HS-27A (cell line): ENCODE data around the gene ANKS1B.
A peak's percentile ranks its signal among the peaks of the same experiment; 100 is the strongest.
"Not testable (repeated sequence)": the region's sequence is repeated elsewhere in the genome, so short reads cannot be mapped to it uniquely, and the experiment has no call there.

Experiments used
- DNase-seq: peaks from one replicate; pipeline ENCODE4 v3.0.0-alpha.2; 2012; ENCODE audit warnings: low read depth, missing footprints

The ANKS1B gene

DNA sequence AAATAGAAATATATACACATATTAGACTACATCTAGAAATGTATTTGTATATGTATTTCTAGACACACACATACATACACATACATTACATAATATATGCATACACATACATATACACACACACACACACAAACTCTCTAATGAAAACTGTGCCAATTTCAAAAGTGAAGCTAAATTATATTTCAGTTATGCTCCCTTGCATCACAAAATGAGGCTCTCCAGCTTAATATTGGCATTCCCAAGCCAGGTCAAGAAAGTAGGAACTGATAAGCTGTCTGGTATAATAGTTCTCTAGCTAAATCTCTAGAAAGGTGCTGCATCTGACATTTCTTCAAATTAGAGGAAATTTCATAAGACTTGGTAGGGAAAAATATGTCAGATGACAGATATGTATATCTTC lies 280.3 kb downstream of the ANKS1B start:
- no peak for DNase-seq

DNA sequence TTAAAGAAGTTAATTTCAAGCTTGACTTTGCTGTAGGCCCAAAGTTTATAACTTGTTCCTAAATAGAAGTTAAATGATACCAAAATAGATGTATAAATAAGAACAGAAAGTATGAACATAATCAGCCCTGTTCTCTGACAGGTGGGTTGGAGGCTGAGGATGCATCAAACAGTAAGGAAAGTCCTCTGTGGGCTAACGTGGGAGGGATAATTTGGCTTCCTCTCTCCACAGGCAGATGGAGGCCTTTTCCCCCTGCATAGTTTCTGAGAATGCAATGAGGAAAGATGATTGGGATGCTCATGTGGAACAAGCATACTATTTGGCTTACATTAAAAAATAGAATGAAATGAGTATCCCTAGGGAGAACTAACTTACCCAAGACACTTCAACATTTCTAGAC lies 280.7 kb downstream of the ANKS1B start:
- DNase-seq: no peak

DNA sequence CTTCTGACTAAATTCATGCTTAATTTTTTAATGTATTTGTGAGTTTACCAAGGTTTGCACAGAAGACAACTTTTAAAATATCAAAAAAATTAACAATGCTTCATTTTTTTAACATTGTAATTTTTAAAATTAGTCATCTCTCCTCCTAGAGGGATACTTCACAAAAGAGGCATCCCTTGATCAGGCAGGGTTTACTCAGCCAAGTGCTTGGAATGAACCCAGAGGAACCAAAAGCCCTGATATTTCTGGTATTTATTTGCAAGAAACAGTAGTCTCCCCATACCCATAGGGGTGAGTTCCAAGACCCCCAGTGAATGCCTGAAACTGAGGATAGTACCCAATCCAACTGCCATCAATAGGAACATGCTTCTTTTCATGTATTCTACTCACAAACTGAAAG lies 284.7 kb downstream of the ANKS1B start:
- no peak for DNase-seq

DNA sequence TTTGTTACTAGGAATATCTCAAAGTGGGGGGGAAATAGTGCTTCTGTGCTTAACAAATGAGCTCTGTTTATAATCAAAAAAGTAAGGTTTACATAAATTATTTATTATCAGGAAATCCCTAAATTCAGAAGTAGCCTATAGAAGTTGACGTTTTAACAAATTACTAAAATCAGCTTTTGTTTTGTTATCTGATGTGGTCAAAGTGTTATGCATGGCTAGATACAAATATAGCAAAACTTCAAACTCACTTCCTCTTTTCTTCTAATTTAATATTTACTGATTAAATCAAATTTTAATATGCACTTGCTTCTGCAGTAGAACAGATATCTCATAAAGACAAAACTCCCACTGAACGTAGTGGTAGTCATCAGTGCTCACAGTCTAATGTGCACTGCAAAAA lies 289.7 kb downstream of the ANKS1B start:
- DNase-seq: no peak

DNA sequence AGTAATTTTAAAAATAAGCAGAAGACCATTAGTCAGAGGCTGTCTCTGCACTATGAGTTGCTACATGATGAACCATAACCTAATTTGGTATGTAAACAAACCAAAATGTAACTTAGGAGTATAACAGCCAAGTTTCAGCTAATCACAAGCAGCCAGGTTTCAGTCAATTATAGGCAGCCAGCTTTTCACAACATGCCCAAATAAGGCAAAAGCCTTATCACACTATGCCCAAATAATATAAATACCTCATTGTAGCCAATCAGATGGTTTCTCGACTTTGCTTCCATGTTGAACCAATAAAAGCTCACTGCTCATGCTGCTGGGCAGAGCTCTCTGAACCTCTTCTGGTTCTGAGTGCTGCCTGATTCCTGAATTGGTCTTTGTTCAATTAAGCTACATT lies 298.6 kb downstream of the ANKS1B start:
- no peak for DNase-seq

DNA sequence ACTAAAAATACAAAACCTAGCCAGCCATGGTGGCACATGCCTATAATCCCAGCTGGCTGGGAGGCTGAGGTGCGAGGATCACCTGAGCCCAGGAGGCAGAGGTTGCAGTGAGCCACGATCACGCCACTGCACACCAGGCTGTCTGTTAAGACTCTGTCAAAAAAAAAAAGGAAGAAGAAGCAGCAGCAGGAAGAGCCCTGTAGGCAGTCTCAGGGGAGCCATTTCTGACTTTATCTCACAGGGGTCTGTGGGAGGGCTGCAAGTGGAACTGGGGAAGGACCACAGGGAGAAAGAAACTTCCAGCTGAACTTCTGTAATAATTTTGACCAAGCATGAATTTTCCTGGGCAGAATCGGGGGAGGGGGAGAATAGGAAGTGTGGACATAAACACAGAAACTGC lies 304.5 kb downstream of the ANKS1B start:
- DNase-seq: no peak

DNA sequence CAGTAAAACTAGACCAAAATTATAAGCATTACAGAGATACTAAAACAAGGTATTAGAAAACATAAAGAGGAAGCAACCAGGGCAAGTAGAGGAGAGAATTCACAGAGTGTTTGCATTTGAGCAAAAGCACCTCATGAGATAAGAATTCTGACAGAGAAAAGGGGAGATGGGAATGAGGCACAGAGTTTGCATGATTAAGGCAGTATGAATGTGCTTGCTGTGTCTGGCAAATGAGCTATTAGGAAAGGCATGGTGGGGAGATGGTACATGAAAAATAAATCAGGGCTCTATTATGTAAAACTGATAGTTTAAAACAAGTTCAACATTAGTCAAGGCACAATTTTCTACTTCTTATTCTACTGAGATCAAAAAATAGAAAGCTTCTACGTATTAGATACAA lies 314.1 kb downstream of the ANKS1B start:
- peak; percentile 3 for DNase-seq

DNA sequence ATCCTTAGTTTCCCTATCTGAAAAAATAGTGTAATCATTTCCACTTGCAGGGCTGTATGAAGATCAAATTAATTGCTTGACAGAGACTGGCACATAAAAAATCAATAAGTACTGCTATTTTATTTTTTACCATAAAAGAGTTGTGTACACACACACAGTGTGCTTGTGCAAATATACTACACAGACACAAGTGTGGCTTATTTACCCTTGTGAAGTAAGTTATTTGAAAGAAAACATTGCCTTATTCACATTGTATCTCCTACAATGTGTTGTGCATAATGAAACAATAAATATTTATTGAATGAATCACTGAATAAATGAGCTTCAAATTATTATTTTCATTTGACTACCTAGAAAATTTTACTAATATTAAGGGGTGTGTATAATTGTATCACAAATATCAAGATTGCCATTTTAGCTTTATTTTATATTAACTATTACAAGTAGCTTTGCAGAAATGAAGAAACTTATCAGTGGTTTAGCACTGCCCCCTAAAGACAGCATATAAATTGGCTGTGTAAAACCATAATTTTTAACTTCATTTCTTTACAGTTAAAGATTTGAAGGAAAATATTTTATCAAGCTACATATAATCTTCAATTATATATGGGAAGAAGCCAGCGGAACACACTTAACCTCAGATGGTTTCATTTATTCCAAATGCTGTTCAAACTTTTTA lies 325.9 kb downstream of the ANKS1B start:
- no peak for DNase-seq

DNA sequence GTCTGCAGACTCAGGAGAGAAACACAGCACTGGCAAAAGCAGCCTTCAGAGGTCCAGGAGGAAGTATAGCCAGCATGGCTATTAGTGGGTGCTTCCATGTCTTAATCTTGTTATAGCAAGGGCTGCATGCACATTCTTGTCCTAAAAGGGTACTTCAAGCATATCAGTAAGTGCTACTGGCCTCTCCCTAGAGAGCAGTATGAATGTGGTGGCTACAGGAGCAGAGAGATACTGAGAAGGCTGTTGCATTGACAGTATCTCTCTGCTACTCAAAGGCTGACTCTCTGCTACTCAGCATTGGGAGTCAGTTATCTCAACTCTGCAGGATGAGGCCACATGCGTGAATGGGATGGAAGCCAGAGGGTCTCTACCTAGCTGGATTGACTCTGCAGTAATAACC lies 335.2 kb downstream of the ANKS1B start:
- no peak for DNase-seq

DNA sequence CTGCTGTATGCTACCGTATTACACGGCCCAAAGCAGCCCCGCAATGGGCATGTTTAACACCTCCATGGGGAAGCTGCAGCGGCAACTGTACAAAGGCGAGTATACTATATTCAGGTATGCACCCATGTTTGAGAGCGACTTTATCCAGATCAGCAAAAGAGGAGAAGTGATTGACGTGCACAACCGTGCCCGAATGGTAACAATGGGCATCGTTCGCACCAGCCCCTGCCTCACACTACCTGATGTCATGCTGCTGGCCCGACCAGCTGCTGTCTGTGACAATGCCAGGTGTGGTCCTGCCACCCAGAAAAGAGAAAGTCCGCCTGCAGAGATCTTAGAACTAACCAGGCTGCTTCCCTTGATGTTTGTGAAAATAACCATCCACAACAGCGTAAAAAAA lies 336.6 kb downstream of the ANKS1B start:
- no peak for DNase-seq

DNA sequence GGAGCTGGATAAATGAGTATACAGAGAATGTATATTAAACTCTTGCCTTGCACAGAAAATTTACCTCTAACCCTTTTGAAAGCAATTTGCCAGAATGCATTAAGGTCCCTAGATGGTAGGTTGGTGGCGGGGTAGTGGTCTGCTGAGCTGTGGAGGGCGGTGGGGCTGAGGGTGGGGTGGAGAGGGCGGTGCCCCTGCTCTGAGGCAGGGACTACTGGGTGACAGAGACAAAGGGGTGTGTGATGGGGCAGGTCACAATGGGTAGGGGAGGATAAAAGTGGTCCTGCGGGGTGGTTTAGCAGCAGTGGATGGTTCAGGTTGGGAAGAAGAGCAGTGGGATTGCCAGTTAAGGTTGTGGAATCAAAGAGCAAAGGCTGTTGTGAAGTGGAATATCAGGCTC lies 337.3 kb downstream of the ANKS1B start, which contains the start of gene GARIN6:
Gene GARIN6, plus strand, starts transcription at position 301 of the 400 bp plus-strand sequence. CDS start 422 bp downstream, outside the sequence.
- no peak for DNase-seq

DNA sequence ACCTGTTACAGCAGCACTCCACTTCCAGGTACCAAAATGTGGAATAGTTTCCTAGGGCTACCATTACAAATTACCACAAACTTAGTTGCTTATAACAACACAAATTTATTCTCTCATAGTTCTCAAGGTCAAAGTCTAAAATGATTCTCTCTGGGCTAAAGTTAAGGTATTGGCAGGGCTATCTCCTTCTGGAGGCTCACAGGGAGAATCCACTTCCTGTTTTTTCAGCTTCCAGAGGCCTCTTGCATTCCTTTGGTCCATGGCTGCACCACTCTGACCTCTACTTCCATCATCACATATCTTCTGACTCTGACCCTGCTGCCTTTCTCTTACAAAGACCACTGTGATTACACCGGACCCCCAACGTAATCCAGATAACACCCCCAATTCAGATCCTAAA lies 340.1 kb downstream of the ANKS1B start:
- no peak for DNase-seq

DNA sequence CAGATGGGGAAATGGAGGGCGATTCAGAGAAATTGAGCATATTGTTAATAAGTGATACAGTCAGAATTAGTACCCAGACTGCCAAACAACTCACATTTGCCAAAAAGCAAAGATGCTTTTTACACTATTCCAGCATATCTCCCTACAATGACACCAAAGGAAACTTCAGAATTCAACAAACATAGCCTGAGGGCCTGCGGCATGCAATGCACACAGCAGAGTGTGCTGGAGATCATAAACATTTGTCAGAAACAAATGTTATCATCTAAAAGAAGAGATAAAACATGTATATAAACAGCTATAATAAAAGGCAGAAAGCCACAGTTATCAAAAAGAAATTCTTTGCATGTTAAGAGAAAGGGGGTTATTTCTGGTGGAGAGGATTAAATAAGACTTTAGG lies 357.3 kb downstream of the ANKS1B start:
- no peak for DNase-seq

DNA sequence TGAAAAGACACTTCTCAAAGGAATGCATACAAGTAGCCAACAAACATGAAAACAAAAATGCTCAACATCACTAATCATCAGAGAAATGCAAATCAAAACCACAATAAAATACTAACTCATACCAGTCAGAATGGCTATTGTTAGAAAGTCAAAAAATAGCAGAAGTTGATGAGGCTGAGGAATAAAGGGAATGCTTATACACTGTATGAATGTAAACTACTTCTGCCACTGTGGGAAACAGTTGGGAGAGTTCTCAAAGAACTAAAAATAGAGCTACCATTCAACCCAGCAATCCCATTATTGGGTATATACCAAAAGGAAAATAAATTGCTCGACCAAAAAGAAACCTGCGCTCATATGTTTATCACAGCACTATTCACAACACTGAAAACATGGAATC lies 360.1 kb downstream of the ANKS1B start:
- not testable (repeated sequence) for DNase-seq

DNA sequence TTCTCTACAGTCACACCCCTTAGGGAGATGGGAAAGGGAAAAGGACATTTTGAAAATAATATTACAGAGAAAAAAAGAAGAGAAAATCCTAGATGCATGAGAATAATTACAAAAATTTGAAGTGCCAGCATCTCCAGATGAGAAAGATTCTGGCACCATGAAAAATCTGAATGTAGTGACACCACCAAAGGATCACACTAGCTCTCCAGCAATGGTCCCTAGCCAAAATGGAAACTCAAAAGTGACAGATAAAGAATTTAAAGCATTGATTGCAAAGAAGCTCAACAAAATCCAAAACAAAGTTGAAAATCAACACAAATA lies 364.6 kb downstream of the ANKS1B start:
- no peak for DNase-seq

DNA sequence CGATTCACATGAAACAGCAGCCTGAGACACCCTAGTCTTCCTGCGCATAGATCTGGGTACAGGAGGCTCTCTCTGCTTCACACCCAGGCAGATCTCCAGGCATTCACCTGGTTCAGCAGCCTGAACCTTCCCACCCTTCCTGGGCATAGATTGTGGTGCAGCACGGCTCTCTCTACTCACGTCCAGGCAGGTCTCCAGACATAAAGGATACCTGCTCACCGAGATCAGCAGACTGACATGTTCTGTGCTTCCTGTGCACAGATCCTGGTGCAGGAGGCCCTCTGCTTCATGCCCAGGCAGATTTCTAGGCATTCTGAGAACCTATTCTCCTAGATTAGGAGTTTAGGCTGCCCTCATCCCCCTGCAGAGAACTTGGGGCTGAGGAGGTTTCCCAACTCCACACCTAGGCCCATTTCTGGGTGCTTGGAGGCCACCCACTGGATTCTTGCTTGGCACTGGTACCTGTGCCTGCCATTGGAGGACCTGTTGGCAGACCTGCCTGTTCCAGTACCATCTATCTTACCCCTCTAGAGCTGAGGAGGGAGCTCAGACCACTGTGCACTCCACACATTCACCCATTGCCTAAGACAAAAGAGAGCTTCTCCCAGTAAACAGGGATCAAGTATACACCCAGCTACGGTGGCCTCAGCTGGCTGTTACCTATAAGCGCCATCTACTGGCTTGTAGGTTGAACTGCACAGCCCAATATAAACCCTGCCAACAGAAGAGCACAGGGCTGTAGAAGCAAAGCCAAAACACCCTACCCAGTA lies 365.2 kb downstream of the ANKS1B start:
- no peak for DNase-seq

DNA sequence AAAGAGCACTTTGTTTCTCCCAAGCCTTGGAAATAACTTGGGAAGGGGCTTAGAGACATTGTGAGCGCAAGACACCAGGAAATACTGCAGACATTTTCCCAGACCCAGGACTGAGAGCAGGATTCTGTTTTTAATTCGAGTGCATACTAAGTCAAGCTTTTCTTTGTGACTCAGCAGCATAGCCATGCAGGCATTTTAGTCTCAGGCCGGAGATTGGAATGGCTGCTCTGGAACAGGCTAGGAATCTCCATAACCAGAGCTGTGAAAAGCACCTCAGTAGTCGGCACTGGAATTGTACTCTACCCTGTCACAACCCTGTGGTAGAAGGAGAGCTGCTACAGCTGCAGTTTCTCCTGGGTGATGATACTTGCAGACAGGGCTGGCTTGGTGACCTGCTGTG lies 366.1 kb downstream of the ANKS1B start:
- no peak for DNase-seq

DNA sequence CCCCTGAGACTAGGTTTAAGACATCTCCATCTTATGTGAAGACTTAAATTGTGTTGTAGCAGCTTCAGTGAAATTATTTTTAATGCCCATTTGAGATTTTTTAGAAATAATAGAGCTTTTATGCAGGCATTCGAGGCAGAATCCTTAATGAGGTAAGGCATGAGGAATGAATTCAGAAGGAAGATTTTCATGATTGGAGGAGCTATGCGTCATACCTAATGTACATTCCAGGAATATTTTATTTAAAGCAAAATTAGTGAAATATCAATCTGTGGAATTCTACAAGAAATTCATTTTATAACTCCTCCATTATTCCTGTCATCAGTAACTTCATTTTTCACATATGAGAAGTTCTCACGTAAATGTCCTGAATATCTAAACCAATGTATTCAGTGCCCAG lies 373.1 kb downstream of the ANKS1B start:
- no peak for DNase-seq

DNA sequence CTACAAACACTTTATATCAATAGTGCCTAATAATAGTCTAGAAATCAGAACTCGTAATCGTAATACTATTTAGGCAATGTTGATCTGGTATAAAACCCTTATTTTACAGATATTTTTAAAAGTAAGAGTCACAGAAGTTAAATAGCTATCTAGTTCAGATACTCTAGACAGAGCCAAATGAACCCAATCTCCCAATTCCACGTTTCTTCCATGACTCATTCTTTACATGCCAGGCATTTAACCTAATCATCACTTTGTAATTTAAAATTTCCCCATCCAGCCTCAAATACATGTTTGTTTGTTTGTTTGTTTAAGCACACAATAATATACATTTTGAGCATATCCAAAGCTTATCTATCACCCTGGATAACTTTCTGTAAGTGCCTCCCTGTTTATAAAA lies 373.6 kb downstream of the ANKS1B start:
- no peak for DNase-seq

DNA sequence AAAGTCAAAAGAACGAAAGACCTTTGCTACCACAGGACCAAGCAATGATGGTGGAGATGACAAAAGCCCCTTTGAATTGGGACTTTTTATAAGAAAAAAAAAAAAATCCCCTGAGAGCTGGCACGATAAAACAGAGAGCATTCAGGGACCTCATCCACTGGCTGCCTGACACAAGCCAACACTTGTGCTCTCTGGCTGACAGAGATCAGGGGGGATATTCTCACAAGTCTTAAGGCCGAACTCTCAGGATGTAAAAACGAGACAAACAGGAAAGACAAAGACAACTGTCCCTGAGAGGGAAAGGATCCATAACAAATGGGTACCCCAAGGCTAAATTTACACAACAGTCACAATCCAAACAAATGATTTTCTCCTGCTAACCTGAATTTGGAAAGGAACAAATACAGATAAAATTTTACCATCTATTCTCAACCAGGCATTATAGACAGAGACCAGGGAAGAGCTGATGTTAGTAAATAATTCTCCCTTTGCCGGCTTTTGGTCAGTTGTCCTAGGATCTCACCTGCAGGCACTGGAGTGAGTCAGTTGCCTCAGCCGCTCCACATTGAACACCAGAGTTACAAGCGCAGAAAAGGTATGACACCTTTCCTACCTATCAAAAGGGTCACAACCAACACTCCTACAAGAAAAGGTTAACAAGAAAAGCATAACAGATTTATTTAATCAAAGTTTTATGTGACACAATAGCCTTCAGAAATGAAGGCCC lies 375.1 kb downstream of the ANKS1B start:
- DNase-seq: no peak

DNA sequence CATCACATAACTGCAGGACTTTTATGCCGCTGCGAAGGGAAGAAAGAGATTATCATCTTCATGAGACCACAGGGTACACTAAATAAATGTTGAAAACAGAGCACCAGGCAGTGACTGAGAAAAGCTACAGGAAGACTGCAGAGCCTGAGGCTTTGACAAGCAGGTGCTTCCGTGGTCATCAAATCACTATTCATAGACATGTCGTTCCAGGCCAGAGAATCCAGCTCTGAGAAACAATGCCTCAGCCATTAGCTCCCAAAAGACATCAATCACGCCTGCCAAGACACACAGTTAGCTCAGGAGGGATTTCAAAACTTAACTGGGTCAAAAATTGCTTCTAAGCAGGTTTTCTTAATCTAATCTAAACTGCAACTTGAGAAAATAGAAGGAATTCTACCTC lies 384.3 kb downstream of the ANKS1B start:
- no peak for DNase-seq

DNA sequence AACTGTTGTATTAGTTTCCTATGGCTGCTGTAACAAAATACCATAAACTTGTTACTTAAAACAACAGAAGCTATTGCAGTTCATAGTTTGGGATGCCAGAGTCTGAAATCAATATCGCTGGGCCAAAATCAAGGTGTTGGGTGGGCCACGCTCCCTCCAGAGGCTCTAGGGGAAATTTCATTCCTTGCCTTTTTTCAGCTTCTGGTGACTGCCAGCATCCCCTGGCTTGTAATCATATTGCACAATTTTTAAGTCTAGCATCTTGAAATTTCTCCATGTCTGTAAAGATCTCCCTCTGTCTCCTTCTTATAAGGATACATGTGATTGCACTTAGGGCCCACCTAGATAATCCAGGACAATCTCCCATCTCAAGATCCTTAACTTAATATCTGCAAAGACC lies 386.0 kb downstream of the ANKS1B start:
- no peak for DNase-seq

DNA sequence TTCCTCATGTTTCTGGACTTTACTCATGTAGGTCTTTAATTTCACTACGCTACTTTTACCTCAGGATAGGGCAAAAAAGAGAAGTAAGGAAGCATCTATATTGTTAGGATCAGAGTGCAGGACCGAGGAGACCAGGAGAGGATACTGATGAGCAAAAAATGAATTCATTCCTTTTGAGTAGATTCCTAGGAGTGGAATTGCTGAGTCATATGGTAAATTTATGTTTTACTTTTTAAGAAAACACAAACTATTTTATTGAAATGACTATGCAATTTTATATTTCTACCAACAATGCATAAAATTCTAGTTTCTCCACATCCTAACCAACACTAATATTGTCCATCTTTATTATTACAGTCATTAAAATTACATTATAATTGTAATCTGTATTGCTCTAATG lies 388.0 kb downstream of the ANKS1B start:
- no peak for DNase-seq
